Left ventricle myocardium inferior (tissue), 1 donor: ENCODE data around the gene SCN1A. TPM values are rescaled to one million over a fixed set of nuclear protein-coding genes. Genes with fewer than 3 reads are reported as not detected.

Experiments
- DNase-seq: peaks from one replicate; pipeline ENCODE4 v3.0.0-alpha.2; 2020
- H3K27ac ChIP-seq: fragments of 200-600 bp; replicated peaks from 2 replicates; pipeline ENCODE4 v1.8.0; 2021
- H3K27me3 ChIP-seq: fragments of 200-600 bp; 2 replicates; pipeline ENCODE4 v1.8.0; 2021; ENCODE audit warnings: low read depth
- H3K36me3 ChIP-seq: fragments of 200-600 bp; 2 replicates; pipeline ENCODE4 v1.8.0; 2021
- H3K4me1 ChIP-seq: fragments of 200-600 bp; 2 replicates; pipeline ENCODE4 v1.8.0; 2021
- H3K4me3 ChIP-seq: fragments of 200-600 bp; 2 replicates; pipeline ENCODE4 v1.8.0; 2021; ENCODE audit warnings: mild to moderate bottlenecking, moderate library complexity
- H3K9me3 ChIP-seq: fragments of 200-600 bp; replicated peaks from 2 replicates; pipeline ENCODE4 v1.8.0; 2021
- intact Hi-C: fragments of 100-400 bp; cut with micrococcal nuclease; formaldehyde crosslinking; loops from one replicate; pipeline ENCODE4 v1.11.0; 2022
- total RNA-seq: library from RNA; stranded (reverse); fragmentation: NEBNext Ultra II Directional; extraction: Animal tissue kit (Norgen Biotek cat#: 25700); gene quantifications from one replicate; pipeline ENCODE4 v1.2.1, GENCODE V29; 2021
- TF ChIP-seq, protein P1 (sequence below): fragments of 200-600 bp; IDR thresholded peaks from 2 replicates; pipeline ENCODE4 v1.8.0; 2021; ENCODE audit warnings: antibody characterized with exemption, mild to moderate bottlenecking, borderline replicate concordance
- donor health status: DM: no; HTN: yes; CAD: no; lungs with severe emphysema.

SCN1A gene
- total RNA-seq, 1 donor from 2014 or later = 0.63 TPM

DNA sequence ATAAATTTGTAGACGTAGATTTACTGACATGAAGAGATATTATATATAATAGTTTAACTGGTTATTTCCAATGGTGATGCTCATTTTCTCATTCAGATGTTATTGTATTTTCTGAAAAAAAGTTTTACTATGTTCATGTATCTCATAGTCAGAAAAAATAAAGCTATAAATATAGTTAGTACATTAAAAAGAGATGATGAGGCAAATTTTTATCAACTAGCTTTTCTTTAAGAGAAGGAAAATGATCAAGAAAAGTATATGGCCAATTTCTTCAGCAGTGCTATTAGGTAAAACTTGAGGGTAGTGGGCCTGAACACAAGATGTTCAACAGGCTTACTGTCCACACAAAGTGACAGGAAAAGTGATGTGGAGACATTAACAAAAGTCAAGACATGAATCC is 186.0 kb downstream of the SCN1A start:
- H3K4me1 ChIP-seq = no peaks in the 10 kb centered on the region
- no peaks in the 10 kb centered on the region for H3K9me3 ChIP-seq
- TF ChIP-seq, protein P1, sequence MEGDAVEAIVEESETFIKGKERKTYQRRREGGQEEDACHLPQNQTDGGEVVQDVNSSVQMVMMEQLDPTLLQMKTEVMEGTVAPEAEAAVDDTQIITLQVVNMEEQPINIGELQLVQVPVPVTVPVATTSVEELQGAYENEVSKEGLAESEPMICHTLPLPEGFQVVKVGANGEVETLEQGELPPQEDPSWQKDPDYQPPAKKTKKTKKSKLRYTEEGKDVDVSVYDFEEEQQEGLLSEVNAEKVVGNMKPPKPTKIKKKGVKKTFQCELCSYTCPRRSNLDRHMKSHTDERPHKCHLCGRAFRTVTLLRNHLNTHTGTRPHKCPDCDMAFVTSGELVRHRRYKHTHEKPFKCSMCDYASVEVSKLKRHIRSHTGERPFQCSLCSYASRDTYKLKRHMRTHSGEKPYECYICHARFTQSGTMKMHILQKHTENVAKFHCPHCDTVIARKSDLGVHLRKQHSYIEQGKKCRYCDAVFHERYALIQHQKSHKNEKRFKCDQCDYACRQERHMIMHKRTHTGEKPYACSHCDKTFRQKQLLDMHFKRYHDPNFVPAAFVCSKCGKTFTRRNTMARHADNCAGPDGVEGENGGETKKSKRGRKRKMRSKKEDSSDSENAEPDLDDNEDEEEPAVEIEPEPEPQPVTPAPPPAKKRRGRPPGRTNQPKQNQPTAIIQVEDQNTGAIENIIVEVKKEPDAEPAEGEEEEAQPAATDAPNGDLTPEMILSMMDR = no peak
- no peak overlapping the region for H3K4me3 ChIP-seq
- intact Hi-C loops = no loop called here
- no peak for DNase-seq
- peaks cover 65% of the 10 kb centered on the region for H3K36me3 ChIP-seq
- H3K27me3 ChIP-seq = no peaks in the 10 kb centered on the region
- H3K27ac ChIP-seq = no peak overlapping the region

DNA sequence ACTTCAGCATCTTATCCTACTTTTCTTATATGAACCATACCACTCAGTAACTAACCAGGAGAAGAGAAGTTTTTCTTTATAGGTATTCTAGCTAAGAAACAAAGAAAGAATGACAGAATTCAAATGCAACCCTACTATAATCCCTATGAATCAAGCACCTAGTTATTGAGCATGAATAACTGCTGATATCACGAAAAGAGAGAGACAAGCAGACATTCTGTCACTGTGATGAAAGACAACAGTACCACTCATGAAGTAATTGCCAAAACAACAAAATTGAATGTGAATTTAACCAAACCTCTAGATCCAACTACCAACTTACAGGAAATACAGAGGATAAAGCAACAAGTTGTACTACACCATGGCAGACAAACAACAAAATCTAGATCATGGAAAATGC is 189.6 kb downstream of the SCN1A start:
- Histone ChIP-seq H3K36me3 (peaks cover 69% of the 10 kb centered on the region), H3K27me3 (no peaks in the 10 kb centered on the region), H3K4me3 (no peak overlapping the region), H3K9me3 (no peaks in the 10 kb centered on the region), H3K27ac (no peak overlapping the region), H3K4me1 (no peaks in the 10 kb centered on the region)
- TF ChIP-seq, protein P1 = no peak
- no peak for DNase-seq
- intact Hi-C loops = no loop called here

Other genes with a start within 250 kb of the SCN1A start
- 15.5 TPM for gene TTC21B, start 174.2 kb downstream of the SCN1A start, total RNA-seq
- gene SCN9A, start 247.9 kb upstream of the SCN1A start, total RNA-seq = 1.4 TPM